Hematopoietic multipotent progenitor cell treated with erythropoietin and hydrocortisone succinate and interleukin-3 and kit ligand, for 6 days (in vitro differentiated cells): ENCODE measurements around the gene CCDC70.

Source experiments
- DNase-seq: peaks from one replicate; pipeline ENCODE4 v3.0.0-alpha.2; 2015

The CCDC70 gene

GRCh38 chr13:51912091-51912490, 50.3 kb downstream of the CCDC70 start:
- DNase-seq: no peak

- peak; percentile 23 for DNase-seq
These were observed 50.9 kb downstream of the CCDC70 start for GRCh38 chr13:51912511-51913225.

- no peak for DNase-seq
These were observed 51.8 kb downstream of the CCDC70 start for GRCh38 chr13:51913421-51914136.

- DNase-seq: no peak
These were observed 52.3 kb downstream of the CCDC70 start for GRCh38 chr13:51914137-51914493.
